SK-N-SH (cell line): ENCODE data around the gene ZNF608. TPM values are rescaled to one million over a fixed set of nuclear protein-coding genes. Genes with fewer than 3 reads are reported as not detected.

ENCODE experiments used
- CTCF ChIA-PET: fragments of 300-600, 350-600 bp; formaldehyde crosslinking; extraction: SDS; loops from one replicate; lab custom pipeline; 2021; lab: Yijun Ruan, JAX
- POLR2A ChIA-PET: fragments of 350-600 bp; sonication (Branson Sonifier 250); formaldehyde crosslinking; extraction: SDS; loops from one replicate; lab custom pipeline; 2020; ENCODE audit warnings: antibody characterized with exemption, inconsistent platforms; lab: Yijun Ruan, JAX
- DNase-seq: peaks from one replicate; pipeline ENCODE4 v3.0.0; 2012
- H2AFZ ChIP-seq: fragments of 200-600 bp; sonication (generic); 2 replicates; pipeline ENCODE4 v1.8.1; 2016; ENCODE audit warnings: antibody characterized with exemption, mild to moderate bottlenecking, low read depth
- H3F3A ChIP-seq: fragments of 200-600 bp; sonication (generic); replicated peaks from 2 replicates; pipeline ENCODE3; 2016; ENCODE audit warnings: antibody characterized with exemption, mild to moderate bottlenecking; ENCODE audit not compliant: insufficient read depth
- H3K27ac ChIP-seq, 2 experiments: fragments of 200-500 bp in 1 of 2; fragments of 200-600 bp in 1 of 2; sonication (Bioruptor generic) in 1 of 2; sonication (generic), shearing (Covaris generic) in 1 of 2; 2 replicates each; pipeline versions ENCODE4 v1.5.1 to v1.6.1; 2014 to 2016; ENCODE audit warnings: low read depth in 2 of 2, inconsistent platforms in 1 of 2, low read length in 1 of 2, mild to moderate bottlenecking in 1 of 2, mixed read lengths in 1 of 2
- H3K27me3 ChIP-seq: fragments of 200-600 bp; sonication (generic), shearing (Covaris generic); 2 replicates; pipeline ENCODE4 v1.6.1; 2016; ENCODE audit warnings: mixed run types; ENCODE audit not compliant: insufficient read depth
- H3K36me3 ChIP-seq, 2 experiments: fragments of 200-500 bp in 1 of 2; fragments of 200-600 bp in 1 of 2; sonication (Bioruptor generic) in 1 of 2; sonication (generic) in 1 of 2; replicated peaks in 1 of 2; 2 replicates each; pipeline versions ENCODE3 to v1.5.1; 2014 to 2016; ENCODE audit warnings: low read length in 1 of 2, mild to moderate bottlenecking in 1 of 2; ENCODE audit not compliant: insufficient read depth in 2 of 2, control insufficient read depth in 1 of 2
- H3K4me1 ChIP-seq, 2 experiments: fragments of 200-500 bp in 1 of 2; fragments of 200-600 bp in 1 of 2; sonication (Bioruptor generic) in 1 of 2; sonication (generic), shearing (Covaris generic) in 1 of 2; 2 replicates each; pipeline versions ENCODE4 v1.5.1 to v1.6.1; 2014 to 2016; ENCODE audit warnings: low read depth in 1 of 2, low read length in 1 of 2, mixed run types in 1 of 2; ENCODE audit not compliant: insufficient read depth in 2 of 2, control insufficient read depth in 1 of 2
- H3K4me2 ChIP-seq: fragments of 200-600 bp; sonication (generic), shearing (Covaris generic); 2 replicates; pipeline ENCODE4 v1.6.1; 2017; ENCODE audit warnings: mixed run types
- H3K4me3 ChIP-seq, 2 experiments: fragments of 200-500 bp in 1 of 2; fragments of 200-600 bp in 1 of 2; sonication (Bioruptor generic) in 1 of 2; sonication (generic), shearing (Covaris generic) in 1 of 2; 2 replicates each; pipeline versions ENCODE4 v1.5.1 to v1.8.1; 2014 to 2016; ENCODE audit warnings: low read depth in 2 of 2, inconsistent platforms in 1 of 2, low read length in 1 of 2, mild to moderate bottlenecking in 1 of 2, mixed read lengths in 1 of 2, moderate library complexity in 1 of 2
- H3K79me2 ChIP-seq: fragments of 200-600 bp; sonication (generic); 2 replicates; pipeline ENCODE4 v1.8.1; 2017; ENCODE audit warnings: mild to moderate bottlenecking; ENCODE audit not compliant: insufficient read depth
- H3K9ac ChIP-seq: fragments of 200-600 bp; sonication (generic); 2 replicates; pipeline ENCODE4 v1.6.1; 2017; ENCODE audit warnings: mixed run types
- H3K9me2 ChIP-seq: fragments of 200-600 bp; sonication (generic); 2 replicates; pipeline ENCODE4 v1.6.1; 2017; ENCODE audit warnings: mixed run types
- H3K9me3 ChIP-seq: fragments of 200-600 bp; sonication (generic); 2 replicates; pipeline ENCODE4 v1.6.1; 2017; ENCODE audit warnings: mixed run types, mild to moderate bottlenecking, moderate library complexity
- H4K20me1 ChIP-seq: fragments of 200-600 bp; sonication (generic); 2 replicates; pipeline ENCODE4 v1.6.1; 2017; ENCODE audit warnings: mild to moderate bottlenecking, mixed run types; ENCODE audit not compliant: insufficient read depth
- CHD2 ChIP-seq: fragments of 150-350 bp; IDR thresholded peaks from 2 replicates; pipeline ENCODE4 v1.6.1; 2018; ENCODE audit warnings: low read length; ENCODE audit not compliant: partially characterized antibody
- CTCF ChIP-seq: fragments of 200-600 bp; sonication (generic); IDR thresholded peaks from 2 replicates; pipeline ENCODE4 v1.6.1; 2017; ENCODE audit warnings: antibody characterized with exemption, mild to moderate bottlenecking, moderate library complexity
- ELF1 ChIP-seq: IDR thresholded peaks from 2 replicates; pipeline ENCODE4 v1.4.0; 2012
- EZH2phosphoT487 ChIP-seq: fragments of 200-600 bp; sonication (generic); IDR thresholded peaks from 2 replicates; pipeline ENCODE4 v1.6.1; 2017; ENCODE audit warnings: low read depth, mixed run types, mild to moderate bottlenecking, antibody characterized with exemption, moderate library complexity, borderline replicate concordance
- FOSL2 ChIP-seq: IDR thresholded peaks from 2 replicates; pipeline ENCODE4 v1.4.0; 2012; ENCODE audit warnings: low read depth, mild to moderate bottlenecking, moderate library complexity, borderline replicate concordance
- MAX ChIP-seq: IDR thresholded peaks from 2 replicates; pipeline ENCODE4 v1.4.0; 2012; ENCODE audit warnings: low read depth
- MEF2A ChIP-seq: IDR thresholded peaks from 2 replicates; pipeline ENCODE4 v1.4.0; 2012; ENCODE audit warnings: low read depth, borderline replicate concordance
- PBX3 ChIP-seq: IDR thresholded peaks from 2 replicates; pipeline ENCODE4; 2012
- RAD21 ChIP-seq: IDR thresholded peaks from 2 replicates; pipeline ENCODE4 v1.6.1; 2012; ENCODE audit warnings: mild to moderate bottlenecking, low read length
- RCOR1 ChIP-seq: fragments of 150-350 bp; IDR thresholded peaks from 2 replicates; pipeline ENCODE4 v1.6.1; 2017; ENCODE audit warnings: antibody characterized with exemption, low read length
- RFX5 ChIP-seq: IDR thresholded peaks from 2 replicates; pipeline ENCODE4 v1.6.1; 2012; ENCODE audit warnings: mild to moderate bottlenecking, improper control_type of control experiment, low read length
- RXRA ChIP-seq: IDR thresholded peaks from 2 replicates; pipeline ENCODE4 v1.4.0; 2012; ENCODE audit warnings: low read depth, mild to moderate bottlenecking, borderline replicate concordance
- SIN3A ChIP-seq: IDR thresholded peaks from 2 replicates; pipeline ENCODE4 v1.6.1; 2012; ENCODE audit warnings: low read depth, mild to moderate bottlenecking, low read length, moderate library complexity, borderline replicate concordance
- TCF12 ChIP-seq: IDR thresholded peaks from 2 replicates; pipeline ENCODE4 v1.4.0; 2012
- TEAD4 ChIP-seq: IDR thresholded peaks from 2 replicates; pipeline ENCODE4 v1.4.0; 2012; ENCODE audit warnings: mild to moderate bottlenecking, borderline replicate concordance; ENCODE audit not compliant: insufficient read depth
- USF2 ChIP-seq: fragments of 150-350 bp; IDR thresholded peaks from 2 replicates; pipeline ENCODE4 v1.6.1; 2017; ENCODE audit warnings: antibody characterized with exemption, low read length, low read depth, borderline replicate concordance
- YY1 ChIP-seq: IDR thresholded peaks from 2 replicates; pipeline ENCODE4 v1.4.0; 2012; ENCODE audit warnings: low read depth, mild to moderate bottlenecking
- ZBTB33 ChIP-seq: IDR thresholded peaks from 2 replicates; pipeline ENCODE4 v1.4.0; 2012; ENCODE audit warnings: low read depth, borderline replicate concordance
- WGBS: methylation state at CpG from one replicate; pipeline ENCODE4 v1.1.6; 2017; ENCODE audit warnings: low lambda C conversion rate; 5-methylcytosine and 5-hydroxymethylcytosine counted together
- polyA plus RNA-seq, 3 experiments: library from polyadenylated mRNA; depleted of rRNA; stranded (reverse); fragments of >200 nt; gene quantifications; 2 replicates each; pipeline ENCODE4 v1.2.3, GENCODE V29; 2012

Gene ZNF608
- polyA plus RNA-seq, 1 of the 3 experiments (the other 2 are of a cell fraction), result 4.9 TPM

- Histone ChIP-seq H4K20me1 (no peaks in the 10 kb centered on the region), H3K4me1 (peaks cover 6 to 24% of the 10 kb centered on the region in 2 experiments; a peak in 2 of 4 replicates), H3K9me3 (no peaks in the 10 kb centered on the region), H3K36me3 (no peaks in the 10 kb centered on the region), H3K4me3 (no peak overlapping the region), H3F3A (peaks cover 3% of the 10 kb centered on the region), H3K27ac (peak overlapping the region in 1 of 2 experiments; percentile 36; a peak in 1 of 4 replicates), H3K4me2 (no peak overlapping the region), H3K9ac (no peak overlapping the region)
- CTCF ChIA-PET, result interaction anchor here (0.8 kb wide), 1 partner anchor 23 kb away, joined by 3 read pairs; no protein-coding TSS in a partner anchor
- WGBS, result 97% methylated on average over 2 of the region's 2 CpGs
- no peak for DNase-seq
- POLR2A ChIA-PET, result no interaction called here
- no peak for TF ChIP-seq EZH2phosphoT487
- TF ChIP-seq MAX, result no peak
- no peak for TF ChIP-seq TEAD4
- no peak for TF ChIP-seq ZBTB33
- TF ChIP-seq RXRA, result no peak
- TF ChIP-seq MEF2A, result no peak
- no peak for TF ChIP-seq YY1
- TF ChIP-seq PBX3, result no peak
- no peak for TF ChIP-seq RAD21
- TF ChIP-seq FOSL2, result no peak
- no peak for TF ChIP-seq ELF1
- TF ChIP-seq CHD2, result no peak
- TF ChIP-seq RCOR1, result no peak
- TF ChIP-seq, all 33 proteins: peak for 0
- no peaks in the 10 kb centered on the region for H3K9me2 ChIP-seq
- H2AFZ ChIP-seq, result no peak overlapping the region
- H3K27me3 ChIP-seq, result no peaks in the 10 kb centered on the region
- no peaks in the 10 kb centered on the region; the same call in 1 of the 2 replicates for H3K79me2 ChIP-seq
Observed at GRCh38 chr5:124730381-124730780, 16.1 kb downstream of the ZNF608 start.

- CTCF ChIA-PET, result interaction anchor here (0.7 to 0.8 kb wide), 2 partner anchors 23 to 601 kb away, joined by 3 to 4 read pairs; no protein-coding TSS in a partner anchor
- POLR2A ChIA-PET, result no interaction called here
- H3K9me3 ChIP-seq, result no peaks in the 10 kb centered on the region
- peaks cover 5 to 19% of the 10 kb centered on the region in 2 experiments; a peak in 2 of 4 replicates for H3K4me1 ChIP-seq
- no peaks in the 10 kb centered on the region for H3K9me2 ChIP-seq
- H3K4me2 ChIP-seq, result no peak overlapping the region
- H3F3A ChIP-seq, result peaks cover 3% of the 10 kb centered on the region
- 94% methylated on average over 1 of the region's 1 CpG for WGBS
- no peaks in the 10 kb centered on the region for H3K27me3 ChIP-seq
- TF ChIP-seq CTCF, result no peak
- TF ChIP-seq MAX, result no peak
- no peak for TF ChIP-seq YY1
- TF ChIP-seq SIN3A, result no peak
- TF ChIP-seq TCF12, result 0 out of 2 replicates have a peak, but pooled peaks have one; percentile 12
- TF ChIP-seq RFX5, result no peak
- no peak for TF ChIP-seq RXRA
- no peak for TF ChIP-seq USF2
- H3K36me3 ChIP-seq, result no peaks in the 10 kb centered on the region
- H3K79me2 ChIP-seq, result no peaks in the 10 kb centered on the region; the same call in 1 of the 2 replicates
- no peak overlapping the region for H3K9ac ChIP-seq
- no peak overlapping the region for H3K4me3 ChIP-seq
- H4K20me1 ChIP-seq, result no peaks in the 10 kb centered on the region
- H2AFZ ChIP-seq, result no peak overlapping the region
- peak overlapping the region in 1 of 2 experiments; percentile 36; a peak in 1 of 4 replicates for H3K27ac ChIP-seq
- no peak for DNase-seq
Observed at GRCh38 chr5:124729720-124730359, 16.6 kb downstream of the ZNF608 start.
